ENCODE results near the gene NEBL. TPM values are rescaled to one million over a fixed set of nuclear protein-coding genes. Genes with fewer than 3 reads are reported as not detected.

The NEBL gene
- total and polyA plus RNA-seq, 9 of the 15 experiments (the other 6 are each of a cell fraction or from before 2014, with no cell fraction given) = 0.82 to 14.6 (median 9.8) TPM

GRCh38 chr10:20893297-20893696 is 3.8 kb downstream of the NEBL start:
- Histone ChIP-seq H3K9me3 (replicated peaks; ENCODE audit: control insufficient read depth, insufficient read depth, low read depth, low read length) (no peaks in the 10 kb centered on the region), H2AFZ (ENCODE audit: low read depth, low read length) (no peak overlapping the region), H3K9me1 (ENCODE audit: control insufficient read depth, insufficient read depth, low read length) (no peaks in the 10 kb centered on the region), H3K4me2 (ENCODE audit: insufficient read depth, low read length) (no peak overlapping the region), H3K9ac (ENCODE audit: insufficient read depth in 1 of 2, low read depth in 2 of 2, low read length in 2 of 2) (no peak overlapping the region), H4K20me1 (replicated peaks; ENCODE audit: control insufficient read depth, insufficient read depth, low read length) (no peaks in the 10 kb centered on the region), H3K36me3 (ENCODE audit: control insufficient read depth, insufficient read depth, low read length) (no peaks in the 10 kb centered on the region), H3K79me2 (ENCODE audit: control insufficient read depth, insufficient read depth, low read length) (no peaks in the 10 kb centered on the region), H3K27ac (ENCODE audit: extremely low read depth, low read depth, low read length) (no peak overlapping the region), H3K4me3 (no peak overlapping the region), H3K27me3 (ENCODE audit: control insufficient read depth in 2 of 2, insufficient read depth in 2 of 2, low read length in 2 of 2) (no peaks in the 10 kb centered on the region), H3K4me1 (replicated peaks in 1 of 2; ENCODE audit: control insufficient read depth in 2 of 2, insufficient read depth in 2 of 2, low read length in 2 of 2) (no peaks in the 10 kb centered on the region)
- ChIA-PET POLR2A (interaction anchor here (0.7 kb wide), 1 partner anchor 356 kb away, joined by 3 read pairs; no protein-coding TSS in a partner anchor), CTCF (ENCODE audit: low intra/inter-chr PET ratio) (no interaction called here)
- ATAC-seq = no peak
- intact Hi-C loops (cut with micrococcal nuclease) = no loop called here
- in situ Hi-C loops (cut with MboI) = no loop called here
- DNase-seq (ENCODE audit: extremely low read depth in 1 of 4, low spot score in 3 of 4) = no peak
- FAIRE-seq = no peak
- BruUV-seq (replicated peaks) = no TSS peak
- TF ChIP-seq DLX4 (CRISPR knock-in tag; IDR thresholded peaks at IDR 0.05) (no peak), NFE2 (IDR thresholded peaks at IDR 0.05; ENCODE audit: low read depth) (no peak), ESRRA (IDR thresholded peaks at IDR 0.05; ENCODE audit: borderline replicate concordance, low read depth) (no peak), BRD9 (IDR thresholded peaks at IDR 0.05; ENCODE audit: low read depth, partially characterized antibody) (no peak), ZNF75A (CRISPR knock-in tag; IDR thresholded peaks at IDR 0.05) (no peak)
- 0% methylated on average over 1 of the region's 1 CpG for WGBS (ENCODE audit: insufficient coverage, low coverage, missing lambda C conversion rate)

GRCh38 chr10:20892796-20893195 is 4.3 kb downstream of the NEBL start:
- FAIRE-seq (no peak), ATAC-seq (no peak), DNase-seq (ENCODE audit: extremely low read depth in 1 of 4, low spot score in 3 of 4) (no peak)
- no peaks in the 10 kb centered on the region for H3K4me1 ChIP-seq (replicated peaks in 1 of 2; ENCODE audit: control insufficient read depth in 2 of 2, insufficient read depth in 2 of 2, low read length in 2 of 2)
- H3K9me1 ChIP-seq (ENCODE audit: control insufficient read depth, insufficient read depth, low read length) = no peaks in the 10 kb centered on the region
- H3K4me3 ChIP-seq = no peak overlapping the region
- CTCF ChIA-PET (ENCODE audit: low intra/inter-chr PET ratio) = no interaction called here
- no peaks in the 10 kb centered on the region for H4K20me1 ChIP-seq (replicated peaks; ENCODE audit: control insufficient read depth, insufficient read depth, low read length)
- BruUV-seq (replicated peaks) = no TSS peak
- no peaks in the 10 kb centered on the region for H3K79me2 ChIP-seq (ENCODE audit: control insufficient read depth, insufficient read depth, low read length)
- H3K4me2 ChIP-seq (ENCODE audit: insufficient read depth, low read length) = no peak overlapping the region
- H3K9ac ChIP-seq (ENCODE audit: insufficient read depth in 1 of 2, low read depth in 2 of 2, low read length in 2 of 2) = no peak overlapping the region
- no peak overlapping the region for H3K27ac ChIP-seq (ENCODE audit: extremely low read depth, low read depth, low read length)
- intact Hi-C loops (cut with micrococcal nuclease) = no loop called here
- 22% methylated on average over 2 of the region's 2 CpGs for WGBS (ENCODE audit: insufficient coverage, low coverage, missing lambda C conversion rate)
- H3K9me3 ChIP-seq (replicated peaks; ENCODE audit: control insufficient read depth, insufficient read depth, low read depth, low read length) = no peaks in the 10 kb centered on the region
- in situ Hi-C loops (cut with MboI) = no loop called here
- POLR2A ChIA-PET = no interaction called here
- H2AFZ ChIP-seq (ENCODE audit: low read depth, low read length) = no peak overlapping the region
- H3K27me3 ChIP-seq (ENCODE audit: control insufficient read depth in 2 of 2, insufficient read depth in 2 of 2, low read length in 2 of 2) = no peaks in the 10 kb centered on the region
- H3K36me3 ChIP-seq (ENCODE audit: control insufficient read depth, insufficient read depth, low read length) = no peaks in the 10 kb centered on the region
- TF ChIP-seq ZMIZ1 (IDR thresholded peaks at IDR 0.05; ENCODE audit: low read depth in 2 of 2, low read length in 2 of 2) (no peak), SAP30 (IDR thresholded peaks at IDR 0.05; ENCODE audit: borderline replicate concordance, insufficient read depth, low read depth, low read length, poor library complexity, severe bottlenecking) (no peak), CGGBP1 (CRISPR knock-in tag; IDR thresholded peaks at IDR 0.05) (no peak), BRD4 (IDR thresholded peaks at IDR 0.05) (no peak), CAMTA2 (CRISPR knock-in tag; conservative IDR thresholded peaks at IDR 0.05) (no peak), ZFP91 (CRISPR knock-in tag; IDR thresholded peaks at IDR 0.05) (no peak)
